DOHH2 (cell line): ENCODE results near the gene CYS1.

Experiments used
- CTCF ChIP-seq: fragments of 200-600 bp; sonication (generic); IDR thresholded peaks from one replicate; pipeline ENCODE4 v1.5.1; 2014; ENCODE audit warnings: antibody characterized with exemption, mild to moderate bottlenecking, low read depth, low read length; ENCODE audit not compliant: poor library complexity, severe bottlenecking
- EZH2phosphoT487 ChIP-seq: fragments of 200-600 bp; sonication (generic); IDR thresholded peaks from 2 replicates; pipeline ENCODE4 v1.6.1; 2017; ENCODE audit warnings: borderline replicate concordance, mild to moderate bottlenecking, antibody characterized with exemption, low read length, moderate library complexity, mixed read lengths

- TF ChIP-seq CTCF, result no peak
- no peak for TF ChIP-seq EZH2phosphoT487
These were observed 67.2 kb downstream of the CYS1 start for GRCh38 chr2:10012963-10013461.
